H9 (cell line): ENCODE results near the gene ZNF746. TPM values are rescaled to one million over a fixed set of nuclear protein-coding genes. Genes with fewer than 3 reads are reported as not detected.

ENCODE experiments used
- DNase-seq: peaks from one replicate; pipeline ENCODE4 v3.0.0-alpha.2; 2017
- H2AFZ ChIP-seq: one replicate; pipeline ENCODE4 v1.6.1; 2013; ENCODE audit warnings: mild to moderate bottlenecking, low read length, control low read depth, moderate library complexity
- H2AK5ac ChIP-seq: 2 replicates; pipeline ENCODE4 v1.6.1; 2013; ENCODE audit warnings: low read length, control low read depth, mixed read lengths; ENCODE audit not compliant: insufficient read length
- H2BK120ac ChIP-seq: one replicate; pipeline ENCODE4 v1.6.1; 2013; ENCODE audit warnings: low read depth, mild to moderate bottlenecking, low read length, control low read depth, inconsistent platforms; ENCODE audit not compliant: poor library complexity, severe bottlenecking
- H2BK12ac ChIP-seq: 2 replicates; pipeline ENCODE4 v1.6.1; 2013; ENCODE audit warnings: low read length, control low read depth, mixed read lengths, low read depth; ENCODE audit not compliant: insufficient read length
- H2BK15ac ChIP-seq: 2 replicates; pipeline ENCODE4 v1.6.1; 2013; ENCODE audit warnings: low read depth, low read length, control low read depth
- H2BK20ac ChIP-seq: one replicate; pipeline ENCODE4 v1.6.1; 2013; ENCODE audit warnings: low read depth, mild to moderate bottlenecking, low read length, control low read depth, inconsistent platforms; ENCODE audit not compliant: poor library complexity, severe bottlenecking
- H2BK5ac ChIP-seq: 2 replicates; pipeline ENCODE4 v1.6.1; 2013; ENCODE audit warnings: low read length, control low read depth, mixed read lengths; ENCODE audit not compliant: insufficient read length
- H3K14ac ChIP-seq: 2 replicates; pipeline ENCODE4 v1.6.1; 2013; ENCODE audit warnings: low read length, control low read depth; ENCODE audit not compliant: insufficient read depth
- H3K18ac ChIP-seq: 2 replicates; pipeline ENCODE4 v1.6.1; 2013; ENCODE audit warnings: low read depth, mild to moderate bottlenecking, mixed read lengths, low read length, control low read depth; ENCODE audit not compliant: insufficient read length
- H3K23ac ChIP-seq: 2 replicates; pipeline ENCODE4 v1.6.1; 2013; ENCODE audit warnings: low read length, control low read depth, mixed read lengths, low read depth; ENCODE audit not compliant: insufficient read length
- H3K23me2 ChIP-seq: 2 replicates; pipeline ENCODE4 v1.6.1; 2013; ENCODE audit warnings: low read depth, mild to moderate bottlenecking, mixed read lengths, low read length, control low read depth; ENCODE audit not compliant: insufficient read length, poor library complexity, severe bottlenecking
- H3K27ac ChIP-seq: 2 replicates; pipeline ENCODE4 v1.5.1; 2013; ENCODE audit warnings: low read length, control low read depth, mixed read lengths, low read depth; ENCODE audit not compliant: insufficient read length
- H3K27me3 ChIP-seq: 2 replicates; pipeline ENCODE4 v1.6.1; 2013; ENCODE audit warnings: low read length, control low read depth, inconsistent platforms; ENCODE audit not compliant: insufficient read depth
- H3K4ac ChIP-seq: 2 replicates; pipeline ENCODE4 v1.6.1; 2013; ENCODE audit warnings: low read depth, mild to moderate bottlenecking, control low read depth, inconsistent platforms, low read length, moderate library complexity
- H3K4me1 ChIP-seq: 2 replicates; pipeline ENCODE4 v1.6.1; 2013; ENCODE audit warnings: low read length, control low read depth, inconsistent platforms; ENCODE audit not compliant: insufficient read depth
- H3K4me2 ChIP-seq: 2 replicates; pipeline ENCODE4 v1.6.1; 2013; ENCODE audit warnings: low read length, control low read depth, mixed read lengths; ENCODE audit not compliant: insufficient read length, insufficient read depth
- H3K56ac ChIP-seq: 2 replicates; pipeline ENCODE4 v1.6.1; 2013; ENCODE audit warnings: low read depth, mild to moderate bottlenecking, mixed read lengths, low read length, control low read depth; ENCODE audit not compliant: insufficient read length
- H3K79me1 ChIP-seq: 2 replicates; pipeline ENCODE4 v1.6.1; 2013; ENCODE audit warnings: low read depth, mild to moderate bottlenecking, moderate library complexity, low read length, control low read depth, inconsistent platforms; ENCODE audit not compliant: insufficient read depth, poor library complexity, severe bottlenecking
- H3K79me2 ChIP-seq: 2 replicates; pipeline ENCODE4 v1.6.1; 2013; ENCODE audit warnings: low read length, control low read depth, inconsistent platforms; ENCODE audit not compliant: insufficient read depth
- H3K9ac ChIP-seq: 2 replicates; pipeline ENCODE4 v1.6.1; 2013; ENCODE audit warnings: low read length, control low read depth, mixed read lengths; ENCODE audit not compliant: insufficient read length; ENCODE audit errors: extremely low read depth
- H3K9me3 ChIP-seq: one replicate; pipeline ENCODE4 v1.6.1; 2013; ENCODE audit warnings: low read depth, low read length, inconsistent platforms; ENCODE audit not compliant: control insufficient read depth
- H3T11ph ChIP-seq: one replicate; pipeline ENCODE4 v1.6.1; 2013; ENCODE audit warnings: mild to moderate bottlenecking, low read length, control low read depth, inconsistent platforms
- H4K20me1 ChIP-seq: one replicate; pipeline ENCODE4 v1.6.1; 2013; ENCODE audit not compliant: control insufficient read depth, insufficient read length, insufficient read depth
- H4K5ac ChIP-seq: 2 replicates; pipeline ENCODE4 v1.6.1; 2013; ENCODE audit warnings: low read depth, mild to moderate bottlenecking, mixed read lengths, low read length, control low read depth; ENCODE audit not compliant: insufficient read length
- H4K8ac ChIP-seq: replicated peaks from 2 replicates; pipeline ENCODE4 v1.6.1; 2013; ENCODE audit warnings: low read length, control low read depth, mixed read lengths, low read depth; ENCODE audit not compliant: insufficient read length
- H4K91ac ChIP-seq: 2 replicates; pipeline ENCODE4 v1.6.1; 2013; ENCODE audit warnings: low read depth, mild to moderate bottlenecking, moderate library complexity, mixed read lengths, low read length, control low read depth; ENCODE audit not compliant: insufficient read length
- H3K27ac Mint-ChIP-seq, 3 experiments: 2 replicates in 2 of 3; 3 replicates in 1 of 3; pipeline ENCODE4 v1.8.0; 2020 to 2021; ENCODE audit warnings: mixed read lengths in 3 of 3, mild to moderate bottlenecking in 1 of 3, moderate library complexity in 1 of 3
- H3K27me3 Mint-ChIP-seq: 2 replicates; pipeline ENCODE4 v1.8.0; 2021; ENCODE audit warnings: low read depth, mild to moderate bottlenecking, moderate library complexity, mixed read lengths
- H3K36me3 Mint-ChIP-seq, 3 experiments: 2 replicates in 2 of 3; 3 replicates in 1 of 3; pipeline ENCODE4 v1.8.0; 2020 to 2021; ENCODE audit warnings: low read depth in 3 of 3, mixed read lengths in 3 of 3; ENCODE audit not compliant: insufficient read depth in 1 of 3
- H3K4me1 Mint-ChIP-seq, 2 experiments: 2 replicates each; pipeline ENCODE4 v1.8.0; 2020; ENCODE audit warnings: mixed read lengths in 2 of 2
- H3K4me3 Mint-ChIP-seq, 2 experiments: 2 replicates in 1 of 2; 3 replicates in 1 of 2; pipeline ENCODE4 v1.8.0; 2020 to 2021; ENCODE audit warnings: mild to moderate bottlenecking in 2 of 2, mixed read lengths in 2 of 2, moderate library complexity in 1 of 2
- H3K9me3 Mint-ChIP-seq, 2 experiments: 2 replicates in 1 of 2; 3 replicates in 1 of 2; pipeline ENCODE4 v1.8.0; 2020; ENCODE audit warnings: mild to moderate bottlenecking in 2 of 2, mixed read lengths in 2 of 2, moderate library complexity in 1 of 2
- CTCF ChIP-seq: fragments of 200-600 bp; sonication (generic); conservative IDR thresholded peaks from 3 replicates; pipeline ENCODE4 v1.8.0; 2021; ENCODE audit warnings: antibody characterized with exemption, mild to moderate bottlenecking
- WGBS: extraction: QIAGEN DNeasy Blood & Tissue Kit; methylation state at CpG from one replicate; pipeline ENCODE4 v1.1.7; 2013; ENCODE audit warnings: missing lambda C conversion rate, low lambda C conversion rate, mixed read lengths; ENCODE audit not compliant: insufficient read length; ENCODE audit errors: extremely low coverage; 5-methylcytosine and 5-hydroxymethylcytosine counted together
- total RNA-seq: library from RNA; stranded (reverse); gene quantifications from 2 replicates; pipeline ENCODE4 v1.2.1, GENCODE V29; 2021

ZNF746 gene
- total RNA-seq, 1 experiment from 2014 or later = 26.7 TPM

GRCh38 chr7:149496642-149497391 is 792 bp downstream of the ZNF746 start:
- Histone ChIP-seq H3K4ac (no peak overlapping the region), H4K91ac (no peak overlapping the region), H3K27ac (no peak overlapping the region), H3K14ac (no peak overlapping the region), H2AK5ac (no peak overlapping the region), H3K4me2 (peak overlapping the region; percentile 85), H3K9ac (peak overlapping the region; percentile 79), H3K9me3 (no peaks in the 10 kb centered on the region), H2BK20ac (no peak overlapping the region), H2BK120ac (no peak overlapping the region), H3K23me2 (peaks cover 7% of the 10 kb centered on the region), H2BK15ac (no peak overlapping the region), H3K56ac (no peak overlapping the region), H2BK12ac (no peak overlapping the region), H3K79me1 (peaks cover 2% of the 10 kb centered on the region), H2AFZ (no peak overlapping the region), H4K8ac (no peak overlapping the region), H4K5ac (no peak overlapping the region), H3K27me3 (peaks cover 4% of the 10 kb centered on the region; the same call in 1 of the 2 replicates), H3K79me2 (peaks cover 4% of the 10 kb centered on the region; the same call in 1 of the 2 replicates), H3K4me1 (no peaks in the 10 kb centered on the region; the same call in 1 of the 2 replicates), H3K23ac (no peak overlapping the region), H2BK5ac (no peak overlapping the region), H4K20me1 (no peaks in the 10 kb centered on the region), H3K18ac (no peak overlapping the region), H3T11ph (no peak overlapping the region)
- Mint-ChIP-seq H3K27ac (peak overlapping the region; percentile 72 to 85 (median 79); a peak in 3 of 7 replicates), H3K4me1 (peaks cover 10 to 14% of the 10 kb centered on the region in 2 experiments), H3K27me3 (peaks cover 36% of the 10 kb centered on the region), H3K9me3 (no peaks in the 10 kb centered on the region; a peak in 2 of 5 replicates), H3K4me3 (peak overlapping the region; percentile 91 to 95), H3K36me3 (peaks cover 21 to 27% (median 24%) of the 10 kb centered on the region in 3 experiments)
- DNase-seq = no peak
- no CpG with 5 or more reads among the region's 51 CpGs for WGBS
- TF ChIP-seq CTCF = no peak
